ENCODE results near the gene PKP2. TPM values are rescaled to one million over a fixed set of nuclear protein-coding genes. Genes with fewer than 3 reads are reported as not detected.

Gene PKP2
- total and polyA plus RNA-seq, 2 of the 8 experiments (the other 6 are each of a cell fraction or from before 2014, with no cell fraction given) = 9.6 to 44.8 TPM

- Histone ChIP-seq H2BK120ac (replicated peaks; ENCODE audit: low read depth, low read length) (no peak overlapping the region), H3K4ac (replicated peaks; ENCODE audit: insufficient read length, low read depth, low read length) (no peak overlapping the region), H3K56ac (replicated peaks; ENCODE audit: insufficient read length, low read depth, low read length) (no peak overlapping the region), H2BK15ac (ENCODE audit: low read length) (no peak overlapping the region), H2AK5ac (ENCODE audit: low read depth, low read length) (no peak overlapping the region), H3K4me1 (replicated peaks in 1 of 4; ENCODE audit: control insufficient read depth in 3 of 4, insufficient read depth in 4 of 4, low read length in 3 of 4) (no peaks in the 10 kb centered on the region), H2BK12ac (ENCODE audit: low read depth, low read length) (no peak overlapping the region), H3K9ac (replicated peaks in 1 of 4; ENCODE audit: extremely low read depth in 1 of 4, low read depth in 3 of 4, low read length in 3 of 4) (no peak overlapping the region), H3K4me2 (ENCODE audit: insufficient read depth in 1 of 2, low read depth in 2 of 2, low read length in 2 of 2) (no peak overlapping the region), H3K4me3 (ENCODE audit: extremely low read depth in 1 of 4, insufficient read depth in 2 of 4, low read depth in 3 of 4, low read length in 4 of 4) (no peak overlapping the region), H3K23me2 (ENCODE audit: low read depth, low read length) (peaks cover 2% of the 10 kb centered on the region; the same call in 1 of the 2 replicates), H2BK20ac (ENCODE audit: low read length) (no peak overlapping the region), H3K27ac (ENCODE audit: low read depth, low read length) (no peak overlapping the region), H3K14ac (ENCODE audit: insufficient read length) (no peak overlapping the region), H3K36me3 (ENCODE audit: control insufficient read depth in 2 of 4, insufficient read depth in 4 of 4, low read length in 3 of 4) (peaks cover 0 to 10% (median 7%) of the 10 kb centered on the region in 4 experiments; a peak in 3 of 8 replicates), H4K8ac (ENCODE audit: extremely low read depth, insufficient read depth, low read length) (no peak overlapping the region), H4K91ac (replicated peaks; ENCODE audit: insufficient read length, low read length) (no peak overlapping the region), H3K79me2 (ENCODE audit: control insufficient read depth in 1 of 2, insufficient read depth in 2 of 2, low read length in 2 of 2) (no peaks in the 10 kb centered on the region; a peak in 1 of 4 replicates), H3K9me3 (ENCODE audit: insufficient read depth in 2 of 2, low read depth in 1 of 2, low read length in 1 of 2) (no peaks in the 10 kb centered on the region), H4K5ac (ENCODE audit: insufficient read length, low read depth, low read length) (no peak overlapping the region), H4K20me1 (replicated peaks in 1 of 2; ENCODE audit: control insufficient read depth in 1 of 2, insufficient read depth in 2 of 2, low read length in 2 of 2) (peaks cover 0 to 1% of the 10 kb centered on the region in 2 experiments), H2AFZ (ENCODE audit: low read length) (no peak overlapping the region), H3K18ac (ENCODE audit: extremely low read depth, low read length) (no peak overlapping the region), H3K79me1 (ENCODE audit: low read depth, low read length) (no peaks in the 10 kb centered on the region), H2BK5ac (ENCODE audit: low read depth, low read length) (no peak overlapping the region), H3K23ac (ENCODE audit: insufficient read length) (no peak overlapping the region), H3K27me3 (replicated peaks in 1 of 4; ENCODE audit: control insufficient read depth in 3 of 4, extremely low read depth in 1 of 4, insufficient read depth in 3 of 4, low read length in 3 of 4) (no peaks in the 10 kb centered on the region)
- FAIRE-seq (no peak), DNase-seq (ENCODE audit: low read depth in 1 of 2, low spot score in 2 of 2) (no peak)
- ChIA-PET POLR2A (ENCODE audit: partially characterized antibody) (no interaction called here), CTCF (ENCODE audit: partially characterized antibody) (no interaction called here)
- 100% methylated on average over 1 of the region's 1 CpG; no CpG with 5 or more reads in 1 of the 2 experiments for WGBS, 2 experiments (ENCODE audit: extremely low coverage in 1 of 2, insufficient coverage in 1 of 2, insufficient read length in 1 of 2, insufficient replicate concordance in 2 of 2, low coverage in 1 of 2, low lambda C conversion rate in 2 of 2, missing lambda C conversion rate in 1 of 2)
- TF ChIP-seq SRF (IDR thresholded peaks at IDR 0.05; ENCODE audit: low read depth, low read length) (no peak), CTBP2 (IDR thresholded peaks at IDR 0.05; ENCODE audit: borderline replicate concordance, insufficient read depth, insufficient read length, low read length) (no peak), YY1 (IDR thresholded peaks at IDR 0.05; ENCODE audit: low read depth, low read length) (no peak), TAF7 (optimal IDR thresholded peaks at IDR 0.05; ENCODE audit: borderline replicate concordance, low read depth, low read length) (no peak), BACH1 (IDR thresholded peaks at IDR 0.05; ENCODE audit: low read length) (no peak), KDM1A (IDR thresholded peaks at IDR 0.05; ENCODE audit: borderline replicate concordance, low read length) (no peak), NRF1 (IDR thresholded peaks at IDR 0.05; ENCODE audit: low read depth, low read length) (no peak), RFX5 (IDR thresholded peaks at IDR 0.05; ENCODE audit: borderline replicate concordance, low read depth, low read length) (no peak), GTF2F1 (IDR thresholded peaks at IDR 0.05; ENCODE audit: borderline replicate concordance, low read depth, low read length) (no peak), SP1 (IDR thresholded peaks at IDR 0.05; ENCODE audit: low read depth, low read length) (no peak), ASH2L (IDR thresholded peaks at IDR 0.05; ENCODE audit: low read length) (no peak), TBP (IDR thresholded peaks at IDR 0.05; ENCODE audit: low read depth, low read length) (no peak), POU5F1 (IDR thresholded peaks at IDR 0.05; ENCODE audit: low read depth, low read length) (no peak), EGR1 (IDR thresholded peaks at IDR 0.05; ENCODE audit: borderline replicate concordance, low read depth, low read length) (no peak), SP2 (IDR thresholded peaks at IDR 0.05; ENCODE audit: low read length) (no peak), RBBP5 (IDR thresholded peaks at IDR 0.05; ENCODE audit: borderline replicate concordance, low read depth, low read length) (no peak), JUND (IDR thresholded peaks at IDR 0.05; ENCODE audit: low read length) (no peak)
These were observed 21.6 kb downstream of the PKP2 start for GRCh38 chr12:32874975-32875374.
